GM12878 (cell line): ENCODE results near the gene REV1. TPM values are rescaled to one million over a fixed set of nuclear protein-coding genes. Genes with fewer than 3 reads are reported as not detected.

Experiments used
- ATAC-seq: fragments of 200-7000 bp; cut with Tn5 transposase; 3 replicates; pipeline ENCODE4 v1.9.1; 2020; ENCODE audit warnings: mild to moderate bottlenecking, moderate library complexity
- BruUV-seq: library from RNA; stranded (reverse); fragments of 400-500 nt; replicated peaks from 2 replicates; lab custom pipeline; 2021; lab: Mats Ljungman, UMichigan
- CTCF ChIA-PET: fragments of 300-600 bp; sonication (Branson Sonifier 250); formaldehyde crosslinking; extraction: SDS; loops from one replicate; lab custom pipeline; 2021; ENCODE audit warnings: inconsistent platforms; lab: Yijun Ruan, JAX
- POLR2A ChIA-PET: fragments of 350-600 bp; formaldehyde crosslinking; extraction: SDS; loops from one replicate; lab custom pipeline; 2021; ENCODE audit warnings: inconsistent platforms; lab: Charles Lee
- RAD21 ChIA-PET: fragments of 300-600 bp; sonication (Branson Sonifier 250); formaldehyde crosslinking; loops from one replicate; lab custom pipeline; 2023; ENCODE audit warnings: antibody characterized with exemption; ENCODE audit not compliant: unreplicated experiment; lab: Charles Lee
- SMC1A ChIA-PET: fragments of 300-600 bp; sonication (Branson Sonifier 250); formaldehyde crosslinking; loops from one replicate; lab custom pipeline; 2023; ENCODE audit not compliant: unreplicated experiment, uncharacterized antibody; lab: Charles Lee
- DNase-seq: peaks from one replicate; pipeline ENCODE4 v3.0.0-alpha.2; 2011; ENCODE audit warnings: low read depth, low spot score
- FAIRE-seq: peaks from 3 replicates; lab custom pipeline; 2011; peaks lifted over from hg19 to GRCh38; lab: Jason Lieb, UNC
- H2AFZ ChIP-seq: 2 replicates; pipeline ENCODE4 v1.6.0; 2011; ENCODE audit warnings: low read depth, low read length, control low read depth; ENCODE audit not compliant: control insufficient read depth
- H3K27ac ChIP-seq: 2 replicates; pipeline ENCODE4 v1.5.1; 2011; ENCODE audit warnings: control low read depth; ENCODE audit not compliant: control insufficient read depth, insufficient read depth
- H3K27me3 ChIP-seq, 2 experiments: replicated peaks in 1 of 2; 2 replicates each; pipeline versions ENCODE4 v1.6.0 to v1.6.1; 2011; ENCODE audit warnings: low read length in 1 of 2; ENCODE audit not compliant: control insufficient read depth in 2 of 2, insufficient read depth in 2 of 2
- H3K36me3 ChIP-seq, 2 experiments: 2 replicates each; pipeline ENCODE4 v1.5.1; 2011; ENCODE audit warnings: low read length in 1 of 2; ENCODE audit not compliant: control insufficient read depth in 2 of 2, insufficient read depth in 2 of 2
- H3K4me1 ChIP-seq: 2 replicates; pipeline ENCODE4 v1.6.1; 2011; ENCODE audit warnings: mild to moderate bottlenecking, low read length, moderate library complexity, mixed read lengths; ENCODE audit not compliant: control insufficient read depth, insufficient read depth
- H3K4me2 ChIP-seq: 2 replicates; pipeline ENCODE4 v1.6.0; 2011; ENCODE audit warnings: control low read depth; ENCODE audit not compliant: control insufficient read depth, insufficient read depth
- H3K4me3 ChIP-seq: fragments of 200-600 bp; sonication (generic); 2 replicates; pipeline ENCODE4 v1.5.1; 2016
- H3K79me2 ChIP-seq: 2 replicates; pipeline ENCODE4 v1.6.0; 2011; ENCODE audit warnings: low read length; ENCODE audit not compliant: control insufficient read depth, insufficient read depth
- H3K9ac ChIP-seq: 2 replicates; pipeline ENCODE4 v1.8.0; 2011; ENCODE audit warnings: low read length, control low read depth, mixed read lengths; ENCODE audit not compliant: control insufficient read depth, insufficient read depth
- H3K9me3 ChIP-seq: replicated peaks from 3 replicates; pipeline ENCODE4 v1.5.1; 2011; ENCODE audit warnings: mild to moderate bottlenecking, low read length; ENCODE audit not compliant: control insufficient read depth, insufficient read depth
- H4K20me1 ChIP-seq: 2 replicates; pipeline ENCODE4 v1.6.0; 2011; ENCODE audit not compliant: control insufficient read depth, insufficient read depth
- CBX5 ChIP-seq: sonication (generic); IDR thresholded peaks from 2 replicates; pipeline ENCODE4 v1.6.1; 2016; ENCODE audit warnings: low read depth, moderate library complexity, mild to moderate bottlenecking, inconsistent platforms
- CEBPB ChIP-seq, 2 experiments: fragments of 150-350 bp in 1 of 2; IDR thresholded peaks; 2 replicates each; pipeline ENCODE4 v1.6.1; 2012 to 2014; ENCODE audit warnings: low read depth in 2 of 2, low read length in 2 of 2, borderline replicate concordance in 1 of 2, inconsistent platforms in 1 of 2
- ETV6 ChIP-seq, 2 experiments: fragments of 450-650 bp in 1 of 2; IDR thresholded peaks in 1 of 2; conservative IDR thresholded peaks in 1 of 2; 2 replicates each; pipeline ENCODE4 v1.6.1; 2014; ENCODE audit warnings: antibody characterized with exemption in 1 of 2, borderline replicate concordance in 1 of 2, low read depth in 1 of 2, mild to moderate bottlenecking in 1 of 2, moderate library complexity in 1 of 2
- FOXK2 ChIP-seq: fragments of 450-650 bp; IDR thresholded peaks from 2 replicates; pipeline ENCODE4 v1.6.1; 2017; ENCODE audit warnings: mild to moderate bottlenecking, moderate library complexity
- HDAC2 ChIP-seq: fragments of 200-600 bp; sonication (generic); IDR thresholded peaks from 2 replicates; pipeline ENCODE4 v1.6.1; 2017
- MEF2A ChIP-seq: IDR thresholded peaks from 2 replicates; pipeline ENCODE4 v1.6.1; 2011; ENCODE audit warnings: low read depth, mild to moderate bottlenecking, low read length, moderate library complexity; ENCODE audit not compliant: insufficient read depth
- NR2C2 ChIP-seq: IDR thresholded peaks from 2 replicates; pipeline ENCODE4 v1.6.1; 2011; ENCODE audit warnings: borderline replicate concordance, low read depth; ENCODE audit not compliant: control insufficient read depth, insufficient read length
- PML ChIP-seq: IDR thresholded peaks from 2 replicates; pipeline ENCODE4 v1.6.1; 2012; ENCODE audit warnings: low read length, inconsistent platforms
- RAD51 ChIP-seq: fragments of 450-650 bp; IDR thresholded peaks from 2 replicates; pipeline ENCODE4 v1.6.1; 2016; ENCODE audit warnings: moderate library complexity, mild to moderate bottlenecking, inconsistent platforms
- RFX5 ChIP-seq: IDR thresholded peaks from 2 replicates; pipeline ENCODE4 v1.6.1; 2011; ENCODE audit warnings: low read depth, low read length, improper control_type of control experiment
- SIN3A ChIP-seq: IDR thresholded peaks from 2 replicates; pipeline ENCODE4 v1.6.1; 2012; ENCODE audit warnings: low read depth, low read length, improper control_type of control experiment
- TAF1 ChIP-seq: IDR thresholded peaks from 2 replicates; pipeline ENCODE4 v1.6.1; 2011; ENCODE audit warnings: mild to moderate bottlenecking, low read depth, low read length, borderline replicate concordance
- TCF12 ChIP-seq: IDR thresholded peaks from 2 replicates; pipeline ENCODE4 v1.6.1; 2011; ENCODE audit warnings: low read depth, mild to moderate bottlenecking, low read length
- TCF7 ChIP-seq: IDR thresholded peaks from 2 replicates; pipeline ENCODE4 v1.6.1; 2014; ENCODE audit warnings: antibody characterized with exemption, borderline replicate concordance
- ZNF207 ChIP-seq: fragments of 450-650 bp; IDR thresholded peaks from 2 replicates; pipeline ENCODE4 v1.6.1; 2014; ENCODE audit warnings: antibody characterized with exemption, mild to moderate bottlenecking, borderline replicate concordance
- WGBS: methylation state at CpG from one replicate; pipeline ENCODE4 v1.1.6; 2016; ENCODE audit warnings: low lambda C conversion rate; ENCODE audit not compliant: insufficient replicate concordance, insufficient coverage; ENCODE audit errors: missing lambda C conversion rate; 5-methylcytosine and 5-hydroxymethylcytosine counted together
- in situ Hi-C: fragments of 300-500 bp; cut with MboI; formaldehyde crosslinking; loops from 9 replicates; pipeline ENCODE4 v1.14.3; 2018; ENCODE audit warnings: mixed read lengths
- intact Hi-C: fragments of 100-400 bp; cut with micrococcal nuclease; formaldehyde crosslinking; loops from one replicate; pipeline ENCODE4 v1.14.2; 2022; ENCODE audit not compliant: unreplicated experiment
- polyA plus RNA-seq, 11 experiments: library from polyadenylated mRNA; depleted of rRNA in 4 of 11; unstranded in 6 of 11; stranded (reverse) in 5 of 11; fragments of >200 nt; fragmentation: Nextera tagmentation in 4 of 11; fragmentation: Illumina TruSeq in 1 of 11; extraction: Ambion mirVana in 4 of 11; extraction: Trizol in 1 of 11; gene quantifications; 1 replicate in 1 of 11; 2 replicates in 10 of 11; pipeline versions ENCODE4 v1.2.1 to v1.2.3, GENCODE V29; 2011 to 2016; ENCODE audit warnings: inconsistent platforms in 2 of 11, missing spikeins in 2 of 11, low read depth in 1 of 11
- total RNA-seq, 4 experiments: library from RNA; depleted of rRNA in 3 of 4; stranded (reverse); fragments of >200 nt in 3 of 4; fragmentation: Illumina TruSeq in 1 of 4; extraction: Trizol in 1 of 4; gene quantifications; 2 replicates each; pipeline versions ENCODE4 v1.2.1 to v1.2.3, GENCODE V29; 2013 to 2021
- TF ChIP-seq, protein P1 (sequence below): fragments of 450-650 bp; conservative IDR thresholded peaks from 2 replicates; pipeline ENCODE4 v1.6.1; 2017; ENCODE audit warnings: mild to moderate bottlenecking, moderate library complexity

Gene REV1
- total and polyA plus RNA-seq, 10 of the 15 experiments (the other 5 are each of a cell fraction or from before 2014, with no cell fraction given), result 11.3 to 46.8 (median 29.0) TPM

DNA sequence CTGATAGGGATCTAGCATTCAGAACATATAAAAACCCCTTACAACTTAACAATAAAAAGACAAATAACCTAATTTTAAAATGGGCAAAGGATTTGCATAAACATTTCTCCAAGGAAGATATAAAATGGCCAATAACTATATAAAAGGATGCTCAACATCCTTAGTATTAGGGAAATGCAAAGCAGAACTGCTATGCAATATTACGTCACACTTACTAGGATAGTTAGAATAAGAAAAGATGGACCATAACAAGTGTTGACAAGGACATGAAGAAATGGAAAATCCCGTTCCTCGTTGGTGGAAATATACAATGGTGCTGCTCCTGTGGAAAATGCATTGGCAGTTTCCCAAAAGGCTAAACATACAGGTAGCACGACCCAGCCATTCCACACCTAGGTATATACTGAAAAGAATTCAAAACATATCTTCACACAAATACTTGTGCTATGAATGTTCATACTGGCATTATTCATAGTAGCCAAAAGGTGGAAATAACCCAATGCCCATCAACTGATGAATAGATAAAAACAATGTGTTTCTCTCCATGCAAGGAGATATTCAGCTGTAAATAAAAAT, 48.2 kb upstream of the REV1 start:
- Histone ChIP-seq H3K79me2 (no peaks in the 10 kb centered on the region), H3K27me3 (no peaks in the 10 kb centered on the region; a peak in 2 of 4 replicates), H3K36me3 (no peaks in the 10 kb centered on the region)
- SMC1A ChIA-PET, result no interaction called here
- intact Hi-C loops, result no loop called here
- POLR2A ChIA-PET, result no interaction called here
- TF ChIP-seq ZNF207 (no peak), CEBPB (IDR thresholded peaks at IDR 0.05; ENCODE audit: borderline replicate concordance in 1 of 2, low read depth in 2 of 2, low read length in 2 of 2) (no peak), RFX5 (no peak), CBX5 (no peak), TCF7 (no peak), PML (no peak), NR2C2 (no peak), RAD51 (no peak), TAF1 (no peak), ETV6 (conservative IDR thresholded peaks at IDR 0.05 in 1 of 2, IDR thresholded peaks at IDR 0.05 in 1 of 2; ENCODE audit: borderline replicate concordance in 1 of 2, low read depth in 1 of 2) (no peak), SIN3A (no peak), MEF2A (no peak), FOXK2 (no peak), TCF12 (no peak), HDAC2 (no peak)
- TF ChIP-seq, protein P1, sequence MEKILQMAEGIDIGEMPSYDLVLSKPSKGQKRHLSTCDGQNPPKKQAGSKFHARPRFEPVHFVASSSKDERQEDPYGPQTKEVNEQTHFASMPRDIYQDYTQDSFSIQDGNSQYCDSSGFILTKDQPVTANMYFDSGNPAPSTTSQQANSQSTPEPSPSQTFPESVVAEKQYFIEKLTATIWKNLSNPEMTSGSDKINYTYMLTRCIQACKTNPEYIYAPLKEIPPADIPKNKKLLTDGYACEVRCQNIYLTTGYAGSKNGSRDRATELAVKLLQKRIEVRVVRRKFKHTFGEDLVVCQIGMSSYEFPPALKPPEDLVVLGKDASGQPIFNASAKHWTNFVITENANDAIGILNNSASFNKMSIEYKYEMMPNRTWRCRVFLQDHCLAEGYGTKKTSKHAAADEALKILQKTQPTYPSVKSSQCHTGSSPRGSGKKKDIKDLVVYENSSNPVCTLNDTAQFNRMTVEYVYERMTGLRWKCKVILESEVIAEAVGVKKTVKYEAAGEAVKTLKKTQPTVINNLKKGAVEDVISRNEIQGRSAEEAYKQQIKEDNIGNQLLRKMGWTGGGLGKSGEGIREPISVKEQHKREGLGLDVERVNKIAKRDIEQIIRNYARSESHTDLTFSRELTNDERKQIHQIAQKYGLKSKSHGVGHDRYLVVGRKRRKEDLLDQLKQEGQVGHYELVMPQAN, result no peak
- TF ChIP-seq, all 136 proteins: peak for 0
- Histone ChIP-seq H2AFZ (no peak overlapping the region), H3K9me3 (no peaks in the 10 kb centered on the region), H3K4me1 (no peaks in the 10 kb centered on the region), H3K27ac (no peak overlapping the region), H3K9ac (no peak overlapping the region), H3K4me2 (no peak overlapping the region), H3K4me3 (no peak overlapping the region), H4K20me1 (no peaks in the 10 kb centered on the region)
- BruUV-seq, result no TSS peak
- ChIA-PET CTCF (no interaction called here), RAD21 (no interaction called here)
- no peak for DNase-seq
- in situ Hi-C loops, result no loop called here
- no peak for ATAC-seq
- 20% methylated on average over 4 of the region's 4 CpGs for WGBS
- no peak for FAIRE-seq
